Adrenal gland (tissue), 12 donors: Measurements from ENCODE around the gene SLC24A4. TPM values are rescaled to one million over a fixed set of nuclear protein-coding genes. Genes with fewer than 3 reads are reported as not detected.

Source experiments
- DNase-seq, 7 donors: peaks; one replicate each; pipeline ENCODE4 v3.0.0-alpha.2; 2019 to 2020
- H3K27ac ChIP-seq, 5 donors: fragments of 200-600 bp; sonication (generic) in 4 of 5; 1 replicate in 3 of 5; 2 replicates in 2 of 5; pipeline versions ENCODE4 v1.5.1 to v1.8.0; 2016 to 2020; ENCODE audit warnings: mild to moderate bottlenecking in 1 of 5
- H3K27me3 ChIP-seq: fragments of 200-600 bp; 2 replicates; pipeline ENCODE4 v1.8.0; 2021
- H3K36me3 ChIP-seq, 2 donors: fragments of 200-600 bp; replicated peaks in 1 of 2; 1 replicate in 1 of 2; 2 replicates in 1 of 2; pipeline versions ENCODE4 v1.5.1 to v1.8.0; 2018 to 2022
- H3K4me1 ChIP-seq, 2 donors: fragments of 200-600 bp; replicated peaks in 1 of 2; 1 replicate in 1 of 2; 2 replicates in 1 of 2; pipeline versions ENCODE4 v1.5.1 to v1.8.0; 2018 to 2021
- H3K4me3 ChIP-seq, 4 donors: fragments of 200-600 bp; sonication (generic) in 3 of 4; one replicate each; pipeline ENCODE4 v1.5.1; 2016 to 2018
- H3K9me3 ChIP-seq, 3 donors: fragments of 200-600 bp; sonication (generic) in 1 of 3; replicated peaks in 1 of 3; 1 replicate in 2 of 3; 2 replicates in 1 of 3; pipeline versions ENCODE4 v1.5.1 to v1.8.0; 2016 to 2021
- POLR2A ChIP-seq, 2 donors: fragments of 450-650 bp; IDR thresholded peaks; one replicate each; pipeline ENCODE4 v1.6.1; 2017; ENCODE audit warnings: antibody characterized with exemption in 2 of 2, mild to moderate bottlenecking in 2 of 2, moderate library complexity in 1 of 2
- WGBS, 4 donors: extraction: QIAGEN DNeasy Blood & Tissue Kit in 2 of 4; methylation state at CpG; one replicate each; pipeline versions ENCODE4 v1.1.5 to v1.1.7; 2013 to 2017; 5-methylcytosine and 5-hydroxymethylcytosine counted together
- intact Hi-C, 2 donors: fragments of 100-400 bp; cut with DNase I; formaldehyde crosslinking; loops; one replicate each; pipeline versions ENCODE4 v1.14.1 to v1.15.0; 2022 to 2023
- polyA plus RNA-seq, 3 donors: library from polyadenylated mRNA; stranded (reverse); fragments of 200-250 nt in 2 of 3; fragments of 350-450 nt in 1 of 3; fragmentation: Illumina TruSeq in 1 of 3; extraction: RNeasy Lipid Tissue Mini Kit (QIAGEN cat#74804) in 1 of 3; gene quantifications; one replicate each; pipeline ENCODE4 v1.2.3, GENCODE V29; 2013 to 2014
- total RNA-seq, 9 donors: library from RNA; depleted of rRNA in 4 of 9; stranded (reverse); fragments of >200 nt in 4 of 9; fragments of 120-200 nt in 1 of 9; fragmentation: NEBNext Ultra II Directional in 1 of 9; extraction: Animal tissue kit (Norgen Biotek cat#: 25700) in 1 of 9; gene quantifications; one replicate each; pipeline versions ENCODE4 v1.1.0 to v1.2.4, GENCODE V29; 2013 to 2023
- TF ChIP-seq, protein P1 (sequence below), 6 experiments: fragments of 450-650 bp in 4 of 6; fragments of 200-600 bp in 2 of 6; sonication (generic) in 1 of 6; IDR thresholded peaks; 1 replicate in 5 of 6; 2 replicates in 1 of 6; pipeline versions ENCODE4 v1.5.1 to v1.8.0; 2016 to 2021; ENCODE audit warnings: antibody characterized with exemption in 6 of 6, mild to moderate bottlenecking in 2 of 6, moderate library complexity in 1 of 6
- donor health status: healthy with polysubstance abuse.
- donor health status: Bipolar disorder and iron deficiency.
- donor health status: DM: yes; HTN: yes; CAD: no.
- donor health status: DM: no; HTN: no; CAD: no.
- donor health status: DM: no; HTN: no; CAD: no.
- donor health status: DM: yes; HTN: yes; CAD: no.

Gene SLC24A4
- total and polyA plus RNA-seq, 12 donors, result 0.09 to 1.9 (median 0.52) TPM

GRCh38 chr14:92411941-92412340 is 89.0 kb downstream of the SLC24A4 start:
- no peak for DNase-seq
- H3K4me1 ChIP-seq, result peaks cover 0 to 4% of the 10 kb centered on the region in 2 donors
- no peaks in the 10 kb centered on the region for H3K9me3 ChIP-seq
- no peak overlapping the region for H3K27ac ChIP-seq
- H3K36me3 ChIP-seq, result no peaks in the 10 kb centered on the region
- TF ChIP-seq, protein P1, sequence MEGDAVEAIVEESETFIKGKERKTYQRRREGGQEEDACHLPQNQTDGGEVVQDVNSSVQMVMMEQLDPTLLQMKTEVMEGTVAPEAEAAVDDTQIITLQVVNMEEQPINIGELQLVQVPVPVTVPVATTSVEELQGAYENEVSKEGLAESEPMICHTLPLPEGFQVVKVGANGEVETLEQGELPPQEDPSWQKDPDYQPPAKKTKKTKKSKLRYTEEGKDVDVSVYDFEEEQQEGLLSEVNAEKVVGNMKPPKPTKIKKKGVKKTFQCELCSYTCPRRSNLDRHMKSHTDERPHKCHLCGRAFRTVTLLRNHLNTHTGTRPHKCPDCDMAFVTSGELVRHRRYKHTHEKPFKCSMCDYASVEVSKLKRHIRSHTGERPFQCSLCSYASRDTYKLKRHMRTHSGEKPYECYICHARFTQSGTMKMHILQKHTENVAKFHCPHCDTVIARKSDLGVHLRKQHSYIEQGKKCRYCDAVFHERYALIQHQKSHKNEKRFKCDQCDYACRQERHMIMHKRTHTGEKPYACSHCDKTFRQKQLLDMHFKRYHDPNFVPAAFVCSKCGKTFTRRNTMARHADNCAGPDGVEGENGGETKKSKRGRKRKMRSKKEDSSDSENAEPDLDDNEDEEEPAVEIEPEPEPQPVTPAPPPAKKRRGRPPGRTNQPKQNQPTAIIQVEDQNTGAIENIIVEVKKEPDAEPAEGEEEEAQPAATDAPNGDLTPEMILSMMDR (IDR thresholded peaks at IDR 0.05), result no peak
- TF ChIP-seq POLR2A (IDR thresholded peaks at IDR 0.05), result no peak
- no peaks in the 10 kb centered on the region for H3K27me3 ChIP-seq
- intact Hi-C loops, result no loop called here
- no peak overlapping the region for H3K4me3 ChIP-seq
- 65 to 83% (median 78%) methylated on average over 5 to 7 of the region's 7 CpGs for WGBS, 4 donors

DNA sequence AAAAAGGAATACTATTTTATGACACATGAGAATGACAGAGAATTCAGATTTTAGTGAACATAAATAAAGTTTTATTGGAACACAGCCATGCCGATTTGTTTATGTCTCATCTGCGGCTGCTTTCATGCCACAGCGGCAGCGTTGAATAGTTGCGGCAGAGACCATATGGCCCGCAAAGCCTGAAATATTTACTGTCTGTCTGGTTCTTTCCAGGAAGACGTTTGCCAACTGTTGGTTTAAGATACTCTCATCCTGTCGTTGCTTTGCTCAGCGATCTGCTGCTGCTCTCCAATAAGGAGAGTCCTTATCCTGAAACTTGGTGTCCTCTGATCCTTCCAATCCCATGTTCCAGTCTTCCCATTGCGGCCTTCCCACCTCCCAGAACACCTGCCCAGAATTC is 89.9 kb downstream of the SLC24A4 start:
- Histone ChIP-seq H3K36me3 (no peaks in the 10 kb centered on the region), H3K27ac (no peak overlapping the region), H3K9me3 (no peaks in the 10 kb centered on the region), H3K27me3 (no peaks in the 10 kb centered on the region), H3K4me3 (no peak overlapping the region), H3K4me1 (peaks cover 0 to 4% of the 10 kb centered on the region in 2 donors)
- TF ChIP-seq, protein P1 (IDR thresholded peaks at IDR 0.05), result no peak
- no peak for TF ChIP-seq POLR2A (IDR thresholded peaks at IDR 0.05)
- 77 to 88% (median 80%) methylated on average over 10 of the region's 10 CpGs for WGBS, 4 donors
- no peak for DNase-seq
- intact Hi-C loops, result no loop called here

DNA sequence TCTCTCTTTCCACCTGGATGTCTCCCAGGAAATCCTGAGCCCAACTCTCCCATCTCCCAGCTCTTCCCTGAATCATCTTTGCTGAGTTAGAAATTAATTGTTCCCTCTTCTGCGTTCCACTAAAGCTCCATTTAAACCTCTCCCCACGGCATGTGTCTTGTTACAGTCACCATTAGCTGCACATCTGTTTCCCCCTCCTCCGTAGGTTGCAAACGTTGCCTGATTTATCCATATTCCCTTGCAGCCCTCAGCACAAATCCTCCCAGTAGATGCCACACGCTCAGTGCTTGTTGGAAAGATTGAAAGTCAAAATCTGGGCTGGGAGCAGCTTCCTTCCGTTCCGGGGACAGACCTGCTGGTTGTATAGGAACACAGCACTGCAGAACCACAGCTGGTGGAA is 90.4 kb downstream of the SLC24A4 start:
- H3K27me3 ChIP-seq, result no peaks in the 10 kb centered on the region
- H3K9me3 ChIP-seq, result no peaks in the 10 kb centered on the region
- no peak overlapping the region for H3K4me3 ChIP-seq
- DNase-seq, result no peak
- WGBS, 4 donors, result 43 to 65% (median 54%) methylated on average over 7 of the region's 7 CpGs
- H3K36me3 ChIP-seq, result no peaks in the 10 kb centered on the region
- H3K27ac ChIP-seq, result no peak overlapping the region
- intact Hi-C loops, result no loop called here
- TF ChIP-seq POLR2A (IDR thresholded peaks at IDR 0.05), result no peak
- TF ChIP-seq, protein P1 (IDR thresholded peaks at IDR 0.05), result no peak
- peaks cover 0 to 4% of the 10 kb centered on the region in 2 donors for H3K4me1 ChIP-seq

DNA sequence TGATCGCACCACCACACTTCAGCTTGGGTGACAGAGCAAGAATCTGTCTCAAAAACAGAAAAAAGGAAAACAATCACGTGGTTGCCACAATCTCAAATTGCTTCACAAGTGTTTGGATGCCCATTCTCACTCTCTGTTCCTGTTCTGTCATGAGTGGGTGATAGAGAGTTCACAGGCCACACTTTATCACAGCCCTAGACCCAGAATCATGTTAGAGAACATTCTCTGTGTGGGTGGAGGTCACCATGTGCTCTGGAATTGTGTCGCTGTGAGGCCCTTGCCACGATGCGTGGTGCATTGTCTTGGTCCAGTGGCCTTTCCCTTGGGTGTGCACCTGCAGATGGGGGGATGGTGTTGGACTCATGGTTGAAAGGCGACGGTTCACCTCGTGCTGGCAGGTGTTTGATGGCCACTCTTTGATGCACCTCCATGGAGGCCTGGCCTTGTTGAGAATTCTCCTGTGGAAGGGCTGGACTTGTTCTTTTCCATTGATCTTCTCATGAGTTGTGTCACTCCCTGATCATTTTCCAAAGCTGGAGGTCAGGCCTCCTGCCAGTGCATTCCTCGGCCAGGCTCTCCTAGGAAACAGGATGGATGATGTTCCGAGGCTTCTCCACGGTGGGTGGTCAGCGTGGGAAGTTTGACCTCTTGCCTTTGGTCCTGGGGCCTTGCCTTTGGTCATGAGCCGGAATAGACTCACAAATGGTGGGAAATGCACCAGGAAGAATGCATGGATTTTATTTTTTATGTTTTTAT is 91.9 kb downstream of the SLC24A4 start:
- Histone ChIP-seq H3K36me3 (no peaks in the 10 kb centered on the region), H3K9me3 (no peaks in the 10 kb centered on the region), H3K4me3 (no peak overlapping the region), H3K27ac (no peak overlapping the region), H3K4me1 (no peaks in the 10 kb centered on the region), H3K27me3 (no peaks in the 10 kb centered on the region)
- intact Hi-C loops, result no loop called here
- TF ChIP-seq, protein P1 (IDR thresholded peaks at IDR 0.05), result no peak
- no peak for TF ChIP-seq POLR2A (IDR thresholded peaks at IDR 0.05)
- 67 to 86% (median 73%) methylated on average over 8 to 13 of the region's 13 CpGs for WGBS, 4 donors
- DNase-seq, result no peak
